ENCODE results near the gene ANKRD23. TPM values are rescaled to one million over a fixed set of nuclear protein-coding genes. Genes with fewer than 3 reads are reported as not detected.

ANKRD23 gene
- polyA plus RNA-seq, 1 of the 3 experiments (the other 2 are of a cell fraction) = 3.1 TPM

DNA sequence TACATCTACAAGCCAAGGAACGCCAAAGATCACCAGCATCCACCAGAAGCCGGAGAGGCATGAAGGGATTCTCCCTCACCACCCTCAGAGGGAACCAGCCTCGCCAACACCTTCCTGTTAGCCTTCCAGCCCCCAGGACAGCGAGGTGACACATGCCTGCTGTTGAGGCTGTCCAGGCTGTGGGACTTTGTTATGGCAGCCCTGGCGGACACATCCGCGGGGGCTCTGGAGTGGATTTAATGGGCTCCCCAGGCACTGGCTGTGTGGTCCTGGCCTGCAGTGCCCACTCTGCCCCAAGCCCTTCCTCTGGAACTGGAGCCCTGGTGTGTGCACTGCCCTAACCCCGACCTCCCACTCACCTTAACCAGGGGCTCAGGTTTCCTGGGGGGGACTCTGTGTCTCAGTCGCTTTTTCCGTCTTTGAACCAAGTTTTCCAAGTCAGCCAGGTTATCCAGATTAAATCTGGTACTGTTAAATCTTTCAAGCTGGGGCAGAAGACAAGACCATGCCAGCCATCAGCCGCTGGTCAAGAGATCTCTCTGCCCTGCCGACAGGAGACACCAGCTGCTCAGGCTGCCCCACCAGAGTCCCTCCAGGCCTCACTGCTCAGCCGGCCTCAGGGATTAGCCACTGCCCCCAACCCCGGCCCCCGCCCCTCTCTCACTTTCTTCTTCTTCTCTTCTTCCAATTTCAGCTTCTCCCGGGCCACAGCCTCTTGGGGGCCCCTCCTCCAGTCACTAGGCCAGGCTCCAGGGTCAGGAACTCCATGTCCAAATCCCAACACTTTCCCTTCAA lies 1.9 kb downstream of the ANKRD23 start:
- Histone ChIP-seq H3K79me2 (ENCODE audit: insufficient read depth) (no peaks in the 10 kb centered on the region), H3K4me2 (no peak overlapping the region), H3K27ac (ENCODE audit: low read depth in 2 of 2, low read length in 1 of 2) (no peak overlapping the region), H2AFZ (ENCODE audit: low read depth) (no peak overlapping the region), H4K20me1 (ENCODE audit: insufficient read depth) (no peaks in the 10 kb centered on the region), H3K9me3 (no peaks in the 10 kb centered on the region), H3K9ac (no peak overlapping the region), H3K9me2 (no peaks in the 10 kb centered on the region), H3K4me1 (ENCODE audit: control insufficient read depth in 1 of 2, insufficient read depth in 2 of 2, low read depth in 1 of 2, low read length in 1 of 2) (peaks cover 0 to 7% of the 10 kb centered on the region in 2 experiments; a peak in 1 of 4 replicates), H3F3A (replicated peaks; ENCODE audit: insufficient read depth) (no peaks in the 10 kb centered on the region), H3K4me3 (ENCODE audit: low read depth in 2 of 2, low read length in 1 of 2) (no peak overlapping the region), H3K36me3 (replicated peaks in 1 of 2; ENCODE audit: control insufficient read depth in 1 of 2, insufficient read depth in 2 of 2, low read length in 1 of 2) (peaks cover 0 to 11% of the 10 kb centered on the region in 2 experiments), H3K27me3 (ENCODE audit: insufficient read depth) (no peaks in the 10 kb centered on the region)
- ChIA-PET CTCF (interaction anchor here (1.0 to 4.3 kb wide), 3 partner anchors 16 to 271 kb away, joined by 3 to 24 read pairs (median 3); partner anchors contain the start of genes ANKRD36 and ANKRD39), POLR2A (interaction anchor here (0.7 to 2.0 kb wide), 2 partner anchors 10 to 15 kb away, joined by 3 to 6 read pairs; partner anchors contain the start of gene ANKRD39)
- WGBS (ENCODE audit: low lambda C conversion rate) = 93% methylated on average over 16 of the region's 16 CpGs
- TF ChIP-seq RCOR1 (IDR thresholded peaks at IDR 0.05; ENCODE audit: low read length) = no peak
- TF ChIP-seq RAD21 (IDR thresholded peaks at IDR 0.05; ENCODE audit: low read length) = no peak
- TF ChIP-seq MEF2A (IDR thresholded peaks at IDR 0.05; ENCODE audit: borderline replicate concordance, low read depth) = no peak
- TF ChIP-seq NFIC (IDR thresholded peaks at IDR 0.05; ENCODE audit: borderline replicate concordance) = no peak
- TF ChIP-seq, protein P1, sequence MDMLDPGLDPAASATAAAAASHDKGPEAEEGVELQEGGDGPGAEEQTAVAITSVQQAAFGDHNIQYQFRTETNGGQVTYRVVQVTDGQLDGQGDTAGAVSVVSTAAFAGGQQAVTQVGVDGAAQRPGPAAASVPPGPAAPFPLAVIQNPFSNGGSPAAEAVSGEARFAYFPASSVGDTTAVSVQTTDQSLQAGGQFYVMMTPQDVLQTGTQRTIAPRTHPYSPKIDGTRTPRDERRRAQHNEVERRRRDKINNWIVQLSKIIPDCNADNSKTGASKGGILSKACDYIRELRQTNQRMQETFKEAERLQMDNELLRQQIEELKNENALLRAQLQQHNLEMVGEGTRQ (IDR thresholded peaks at IDR 0.05; ENCODE audit: borderline replicate concordance, low read depth, low read length) = no peak
- no peak for TF ChIP-seq SIN3A (IDR thresholded peaks at IDR 0.05; ENCODE audit: borderline replicate concordance, low read depth, low read length)
- TF ChIP-seq FOXJ3 (CRISPR knock-in tag; IDR thresholded peaks at IDR 0.05) = no peak
- TF ChIP-seq, protein P2, sequence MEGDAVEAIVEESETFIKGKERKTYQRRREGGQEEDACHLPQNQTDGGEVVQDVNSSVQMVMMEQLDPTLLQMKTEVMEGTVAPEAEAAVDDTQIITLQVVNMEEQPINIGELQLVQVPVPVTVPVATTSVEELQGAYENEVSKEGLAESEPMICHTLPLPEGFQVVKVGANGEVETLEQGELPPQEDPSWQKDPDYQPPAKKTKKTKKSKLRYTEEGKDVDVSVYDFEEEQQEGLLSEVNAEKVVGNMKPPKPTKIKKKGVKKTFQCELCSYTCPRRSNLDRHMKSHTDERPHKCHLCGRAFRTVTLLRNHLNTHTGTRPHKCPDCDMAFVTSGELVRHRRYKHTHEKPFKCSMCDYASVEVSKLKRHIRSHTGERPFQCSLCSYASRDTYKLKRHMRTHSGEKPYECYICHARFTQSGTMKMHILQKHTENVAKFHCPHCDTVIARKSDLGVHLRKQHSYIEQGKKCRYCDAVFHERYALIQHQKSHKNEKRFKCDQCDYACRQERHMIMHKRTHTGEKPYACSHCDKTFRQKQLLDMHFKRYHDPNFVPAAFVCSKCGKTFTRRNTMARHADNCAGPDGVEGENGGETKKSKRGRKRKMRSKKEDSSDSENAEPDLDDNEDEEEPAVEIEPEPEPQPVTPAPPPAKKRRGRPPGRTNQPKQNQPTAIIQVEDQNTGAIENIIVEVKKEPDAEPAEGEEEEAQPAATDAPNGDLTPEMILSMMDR (IDR thresholded peaks at IDR 0.05) = no peak
- no peak for TF ChIP-seq TAF1 (IDR thresholded peaks at IDR 0.05; ENCODE audit: borderline replicate concordance, low read depth, low read length)
- no peak for TF ChIP-seq MXI1 (IDR thresholded peaks at IDR 0.05; ENCODE audit: low read depth, low read length)
- no peak for DNase-seq

DNA sequence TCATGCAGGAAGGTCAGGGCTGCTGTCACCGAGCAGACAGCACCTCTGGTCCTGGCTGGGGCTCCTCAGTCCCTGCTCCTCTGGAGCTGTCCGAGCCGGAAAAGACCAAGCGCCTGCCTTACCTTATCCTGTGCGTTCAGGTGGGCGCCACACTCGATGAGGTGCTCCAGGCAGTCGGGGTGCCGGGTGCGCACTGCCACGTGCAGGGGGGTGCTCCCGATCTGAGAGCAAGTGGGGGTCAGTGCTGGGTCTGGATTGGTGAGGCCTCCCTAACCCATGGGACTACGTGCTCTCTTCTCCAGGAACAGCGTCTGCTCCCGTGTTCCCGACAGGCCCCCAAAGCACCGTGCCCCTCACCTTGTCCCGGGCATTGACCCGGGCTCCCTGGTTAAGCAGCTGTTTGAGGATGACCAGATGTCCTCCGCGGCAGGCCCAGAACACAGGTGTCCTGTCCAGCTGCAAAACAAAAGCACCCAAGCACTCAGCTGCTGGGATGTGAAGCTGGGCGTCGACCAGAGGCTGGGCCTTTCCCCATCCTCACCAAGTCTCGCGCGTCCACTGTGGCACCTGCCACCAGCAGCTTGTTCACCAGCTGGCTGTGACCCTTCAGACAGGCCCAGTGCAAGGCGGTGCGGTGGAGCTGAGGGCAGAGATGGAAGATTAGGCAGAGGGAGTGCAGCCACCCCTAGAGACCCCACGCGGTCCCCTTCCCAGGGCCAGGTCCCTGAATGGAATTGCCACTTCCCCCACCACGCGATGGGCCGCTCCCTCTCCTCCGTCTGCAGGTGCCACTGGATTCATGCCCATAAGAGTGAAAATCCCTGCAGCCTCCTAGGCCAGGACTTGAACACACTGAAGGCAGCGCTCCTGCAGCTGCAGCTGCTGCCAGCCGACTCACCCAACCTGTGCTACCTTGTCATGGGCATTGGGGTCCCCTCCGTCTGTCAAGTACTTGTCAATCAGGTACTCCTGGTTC lies 3.7 kb downstream of the ANKRD23 start:
- Histone ChIP-seq H2AFZ (ENCODE audit: low read depth) (no peak overlapping the region), H3K4me1 (ENCODE audit: control insufficient read depth in 1 of 2, insufficient read depth in 2 of 2, low read depth in 1 of 2, low read length in 1 of 2) (peaks cover 0 to 7% of the 10 kb centered on the region in 2 experiments; a peak in 1 of 4 replicates), H3K27ac (ENCODE audit: low read depth in 2 of 2, low read length in 1 of 2) (no peak overlapping the region), H3K4me3 (ENCODE audit: low read depth in 2 of 2, low read length in 1 of 2) (no peak overlapping the region), H4K20me1 (ENCODE audit: insufficient read depth) (no peaks in the 10 kb centered on the region), H3K9me3 (no peaks in the 10 kb centered on the region), H3K9ac (no peak overlapping the region), H3K36me3 (replicated peaks in 1 of 2; ENCODE audit: control insufficient read depth in 1 of 2, insufficient read depth in 2 of 2, low read length in 1 of 2) (peaks cover 0 to 8% of the 10 kb centered on the region in 2 experiments), H3F3A (replicated peaks; ENCODE audit: insufficient read depth) (no peaks in the 10 kb centered on the region), H3K9me2 (no peaks in the 10 kb centered on the region), H3K79me2 (ENCODE audit: insufficient read depth) (no peaks in the 10 kb centered on the region), H3K4me2 (no peak overlapping the region), H3K27me3 (ENCODE audit: insufficient read depth) (no peaks in the 10 kb centered on the region)
- ChIA-PET POLR2A (no interaction called here), CTCF (interaction anchor here (0.6 to 1.8 kb wide), 3 partner anchors 19 to 111 kb away, joined by 3 to 6 read pairs (median 3); no protein-coding TSS in a partner anchor)
- no peak for DNase-seq
- 95% methylated on average over 19 of the region's 37 CpGs for WGBS (ENCODE audit: low lambda C conversion rate)
- TF ChIP-seq RFX5 (IDR thresholded peaks at IDR 0.05; ENCODE audit: low read length) (no peak), CHD2 (IDR thresholded peaks at IDR 0.05; ENCODE audit: low read length, partially characterized antibody) (no peak), RAD21 (IDR thresholded peaks at IDR 0.05; ENCODE audit: low read length) (no peak), FOXM1 (IDR thresholded peaks at IDR 0.05; ENCODE audit: low read depth) (no peak), SIN3A (IDR thresholded peaks at IDR 0.05; ENCODE audit: borderline replicate concordance, low read depth, low read length) (no peak), NFIC (IDR thresholded peaks at IDR 0.05; ENCODE audit: borderline replicate concordance) (no peak), YY1 (IDR thresholded peaks at IDR 0.05; ENCODE audit: low read depth) (no peak), FOSL2 (IDR thresholded peaks at IDR 0.05; ENCODE audit: borderline replicate concordance, low read depth) (no peak)
- TF ChIP-seq, protein P3, sequence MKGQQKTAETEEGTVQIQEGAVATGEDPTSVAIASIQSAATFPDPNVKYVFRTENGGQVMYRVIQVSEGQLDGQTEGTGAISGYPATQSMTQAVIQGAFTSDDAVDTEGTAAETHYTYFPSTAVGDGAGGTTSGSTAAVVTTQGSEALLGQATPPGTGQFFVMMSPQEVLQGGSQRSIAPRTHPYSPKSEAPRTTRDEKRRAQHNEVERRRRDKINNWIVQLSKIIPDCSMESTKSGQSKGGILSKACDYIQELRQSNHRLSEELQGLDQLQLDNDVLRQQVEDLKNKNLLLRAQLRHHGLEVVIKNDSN (IDR thresholded peaks at IDR 0.05; ENCODE audit: borderline replicate concordance, low read depth) = no peak
- TF ChIP-seq, protein P4, sequence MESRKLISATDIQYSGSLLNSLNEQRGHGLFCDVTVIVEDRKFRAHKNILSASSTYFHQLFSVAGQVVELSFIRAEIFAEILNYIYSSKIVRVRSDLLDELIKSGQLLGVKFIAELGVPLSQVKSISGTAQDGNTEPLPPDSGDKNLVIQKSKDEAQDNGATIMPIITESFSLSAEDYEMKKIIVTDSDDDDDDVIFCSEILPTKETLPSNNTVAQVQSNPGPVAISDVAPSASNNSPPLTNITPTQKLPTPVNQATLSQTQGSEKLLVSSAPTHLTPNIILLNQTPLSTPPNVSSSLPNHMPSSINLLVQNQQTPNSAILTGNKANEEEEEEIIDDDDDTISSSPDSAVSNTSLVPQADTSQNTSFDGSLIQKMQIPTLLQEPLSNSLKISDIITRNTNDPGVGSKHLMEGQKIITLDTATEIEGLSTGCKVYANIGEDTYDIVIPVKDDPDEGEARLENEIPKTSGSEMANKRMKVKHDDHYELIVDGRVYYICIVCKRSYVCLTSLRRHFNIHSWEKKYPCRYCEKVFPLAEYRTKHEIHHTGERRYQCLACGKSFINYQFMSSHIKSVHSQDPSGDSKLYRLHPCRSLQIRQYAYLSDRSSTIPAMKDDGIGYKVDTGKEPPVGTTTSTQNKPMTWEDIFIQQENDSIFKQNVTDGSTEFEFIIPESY (IDR thresholded peaks at IDR 0.05; ENCODE audit: borderline replicate concordance, low read depth) = no peak
- TF ChIP-seq, protein P5, sequence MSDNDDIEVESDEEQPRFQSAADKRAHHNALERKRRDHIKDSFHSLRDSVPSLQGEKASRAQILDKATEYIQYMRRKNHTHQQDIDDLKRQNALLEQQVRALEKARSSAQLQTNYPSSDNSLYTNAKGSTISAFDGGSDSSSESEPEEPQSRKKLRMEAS (IDR thresholded peaks at IDR 0.05; ENCODE audit: low read depth) = no peak
